CD4-positive, CD25-positive, alpha-beta regulatory T cell (primary cell): ENCODE results near the gene DNAAF6. TPM values are rescaled to one million over a fixed set of nuclear protein-coding genes. Genes with fewer than 3 reads are reported as not detected.
"Not testable (repeated sequence)": the region's sequence is repeated elsewhere in the genome, so short reads cannot be mapped to it uniquely, and the experiment has no call there.

ENCODE experiments used
- ATAC-seq, 2 donors: fragments of 150-1000 bp; cut with Tn5 transposase; one replicate each; pipeline ENCODE4 v1.10.0; 2021; ENCODE audit warnings: low read depth in 2 of 2, moderate number of reproducible peaks in 2 of 2, moderate library complexity in 1 of 2
- DNase-seq, 3 donors: peaks; one replicate each; pipeline versions ENCODE4 v3.0.0 to v3.0.0-alpha.2; 2012 to 2022; ENCODE audit warnings: mixed read lengths in 1 of 3
- H3K27ac ChIP-seq: one replicate; pipeline ENCODE4 v1.7.0; 2013; ENCODE audit warnings: mild to moderate bottlenecking, low read length; ENCODE audit not compliant: insufficient read depth, poor library complexity, severe bottlenecking
- H3K27me3 ChIP-seq: one replicate; pipeline ENCODE4 v1.7.0; 2013; ENCODE audit warnings: low read length; ENCODE audit not compliant: control insufficient read depth, insufficient read depth
- H3K36me3 ChIP-seq: one replicate; pipeline ENCODE4 v1.7.0; 2013; ENCODE audit warnings: mild to moderate bottlenecking, low read length, moderate library complexity; ENCODE audit not compliant: control insufficient read depth, insufficient read depth
- H3K4me1 ChIP-seq: 2 replicates; pipeline ENCODE4 v1.7.0; 2013; ENCODE audit warnings: mild to moderate bottlenecking, low read length; ENCODE audit not compliant: insufficient read depth, control insufficient read depth, poor library complexity, severe bottlenecking
- H3K4me3 ChIP-seq: one replicate; pipeline ENCODE4 v1.7.0; 2013; ENCODE audit warnings: low read depth, mild to moderate bottlenecking, low read length, moderate library complexity
- H3K9me3 ChIP-seq, 2 experiments: 1 replicate in 1 of 2; 2 replicates in 1 of 2; pipeline ENCODE4 v1.7.0; 2013; ENCODE audit warnings: low read length in 2 of 2, mild to moderate bottlenecking in 1 of 2, moderate library complexity in 1 of 2; ENCODE audit not compliant: control insufficient read depth in 2 of 2
- H3K27ac Mint-ChIP-seq, 3 donors: one replicate each; pipeline ENCODE4 v1.8.0; 2020 to 2022; ENCODE audit warnings: mild to moderate bottlenecking in 3 of 3, mixed read lengths in 3 of 3, moderate library complexity in 2 of 3
- H3K27me3 Mint-ChIP-seq: one replicate; pipeline ENCODE4 v1.8.0; 2022; ENCODE audit warnings: mild to moderate bottlenecking, mixed read lengths
- H3K36me3 Mint-ChIP-seq: one replicate; pipeline ENCODE4 v1.8.0; 2020; ENCODE audit warnings: mixed read lengths
- H3K4me1 Mint-ChIP-seq, 4 donors: one replicate each; pipeline ENCODE4 v1.8.0; 2020 to 2022; ENCODE audit warnings: mixed read lengths in 4 of 4, mild to moderate bottlenecking in 1 of 4
- H3K4me3 Mint-ChIP-seq, 4 donors: one replicate each; pipeline ENCODE4 v1.8.0; 2020 to 2022; ENCODE audit warnings: mild to moderate bottlenecking in 4 of 4, mixed read lengths in 4 of 4, moderate library complexity in 3 of 4
- H3K9me3 Mint-ChIP-seq, 7 donors: one replicate each; pipeline ENCODE4 v1.8.0; 2020 to 2022; ENCODE audit warnings: mixed read lengths in 7 of 7, mild to moderate bottlenecking in 3 of 7, moderate library complexity in 2 of 7
- polyA plus RNA-seq, 4 donors: library from polyadenylated mRNA; unstranded; fragments of 300-500 nt; fragmentation: Illumina TruSeq; gene quantifications; one replicate each; pipeline ENCODE4 v1.2.3, GENCODE V29; 2021
- total RNA-seq: library from RNA; stranded (reverse); gene quantifications from one replicate; pipeline ENCODE4 v1.2.3, GENCODE V29; 2022

DNAAF6 gene
- total RNA-seq (not detected), polyA plus RNA-seq (not detected)

- Histone ChIP-seq H3K36me3 (no peaks in the 10 kb centered on the region), H3K4me3 (peak within 1 kb of the TSS; percentile 53), H3K27me3 (no peaks in the 10 kb centered on the region), H3K4me1 (no peaks in the 10 kb centered on the region), H3K9me3 (no peaks in the 10 kb centered on the region), H3K27ac (peak within 1 kb of the TSS; percentile 14)
- Mint-ChIP-seq H3K9me3 (no peaks in the 10 kb centered on the region), H3K27ac (peak within 1 kb of the TSS; percentile 56 to 85 (median 65)), H3K4me3 (peak within 1 kb of the TSS; percentile 69 to 94 (median 88)), H3K36me3 (no peaks in the 10 kb centered on the region), H3K27me3 (no peaks in the 10 kb centered on the region), H3K4me1 (peaks cover 0 to 8% (median 1%) of the 10 kb centered on the region in 4 donors)
- ATAC-seq: peak; percentile 88 to 92
- peak; percentile 64 to 74 (median 65) for DNase-seq
Observed at GRCh38 chrX:107205770-107206696, at the start of gene DNAAF6, which contains the start of gene NUP62CL. Gene DNAAF6, plus strand, starts transcription at chrX:107206611. Its CDS starts 6,265 bp downstream, at chrX:107212876. Gene NUP62CL, minus strand, starts transcription at chrX:107206433. Its CDS starts 31,287 bp downstream, at chrX:107175146.

- not testable (repeated sequence) for H3K9me3 ChIP-seq, H3K9me3 Mint-ChIP-seq, H3K27ac ChIP-seq, H3K27ac Mint-ChIP-seq, H3K27me3 Mint-ChIP-seq, H3K4me3 ChIP-seq, H3K4me1 ChIP-seq, ATAC-seq, H3K4me3 Mint-ChIP-seq, H3K27me3 ChIP-seq, H3K4me1 Mint-ChIP-seq, H3K36me3 Mint-ChIP-seq, H3K36me3 ChIP-seq, DNase-seq
Observed at GRCh38 chrX:107157618-107158017, 48.8 kb upstream of the DNAAF6 start.

DNA sequence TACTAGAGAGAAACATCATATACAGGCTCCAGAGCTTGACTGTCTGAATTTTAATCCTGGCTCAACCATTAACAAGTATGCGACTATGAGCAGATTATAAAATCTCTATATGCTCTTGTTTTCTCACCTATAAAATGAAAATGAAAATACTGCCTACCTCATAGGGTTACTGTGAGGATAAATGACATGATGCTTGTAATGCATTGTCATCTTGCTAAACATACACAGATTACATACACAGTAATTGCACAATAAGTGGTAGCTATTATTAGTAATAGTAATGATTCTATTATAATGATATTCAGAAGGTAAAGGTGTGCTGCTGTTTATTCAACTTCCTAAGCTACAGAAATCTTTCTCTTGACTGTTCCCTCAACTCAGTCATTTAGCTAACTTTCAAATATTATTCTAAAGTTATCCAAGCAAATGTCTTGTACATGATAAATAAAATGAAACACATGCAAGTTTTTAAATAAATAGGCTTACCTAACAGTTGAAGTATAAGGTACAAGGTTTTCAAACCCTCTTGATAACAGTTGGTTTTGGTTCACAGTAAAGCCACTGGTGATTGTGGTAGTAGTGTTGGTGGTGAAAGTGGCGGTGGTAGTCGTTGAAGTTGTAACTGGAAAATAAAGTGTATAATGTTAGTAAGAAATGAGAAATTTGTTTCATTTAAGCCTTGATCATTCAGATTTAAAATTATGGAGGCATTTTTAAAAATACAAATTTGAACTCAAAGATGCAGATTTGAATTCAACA, 39.1 kb upstream of the DNAAF6 start:
- H3K4me1 ChIP-seq: no peaks in the 10 kb centered on the region
- Mint-ChIP-seq H3K27ac (no peak overlapping the region), H3K4me3 (no peak overlapping the region), H3K4me1 (peaks cover 0 to 4% (median 0%) of the 10 kb centered on the region in 4 donors), H3K27me3 (peaks cover 5% of the 10 kb centered on the region), H3K9me3 (peaks cover 0 to 2% (median 0%) of the 10 kb centered on the region in 7 donors), H3K36me3 (no peaks in the 10 kb centered on the region)
- DNase-seq (no peak), ATAC-seq (no peak)
- no peaks in the 10 kb centered on the region for H3K27me3 ChIP-seq
- no peak overlapping the region for H3K27ac ChIP-seq
- H3K4me3 ChIP-seq: no peak overlapping the region
- H3K9me3 ChIP-seq: no peaks in the 10 kb centered on the region
- no peaks in the 10 kb centered on the region for H3K36me3 ChIP-seq

DNA sequence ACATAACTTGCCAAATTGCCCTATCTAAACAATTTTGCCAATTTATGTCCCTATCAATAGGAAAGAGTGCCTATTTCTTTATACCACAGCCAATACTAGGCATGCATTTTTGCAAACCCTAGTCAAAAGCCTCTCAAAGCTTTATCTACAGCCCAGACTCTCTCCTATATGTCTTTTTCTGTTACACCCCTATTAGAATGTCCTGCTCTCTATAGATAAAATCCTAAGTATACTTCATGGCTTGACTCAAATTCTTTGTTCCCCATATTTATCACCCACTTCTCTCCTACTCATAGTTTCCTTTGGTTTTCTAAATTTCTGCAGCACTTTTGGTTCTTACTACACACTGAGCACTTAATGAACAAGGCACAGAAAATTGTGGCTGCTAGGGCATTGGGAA, 38.2 kb upstream of the DNAAF6 start:
- DNase-seq: no peak
- no peaks in the 10 kb centered on the region for H3K36me3 ChIP-seq
- Mint-ChIP-seq H3K4me3 (no peak overlapping the region), H3K27ac (peak overlapping the region in 2 of 3 donors; percentile 20 to 53), H3K4me1 (peaks cover 0 to 4% (median 0%) of the 10 kb centered on the region in 4 donors), H3K27me3 (peaks cover 5% of the 10 kb centered on the region), H3K36me3 (no peaks in the 10 kb centered on the region), H3K9me3 (peaks cover 0 to 3% (median 0%) of the 10 kb centered on the region in 7 donors)
- no peaks in the 10 kb centered on the region for H3K9me3 ChIP-seq
- no peak overlapping the region for H3K27ac ChIP-seq
- no peaks in the 10 kb centered on the region for H3K4me1 ChIP-seq
- no peak overlapping the region for H3K4me3 ChIP-seq
- H3K27me3 ChIP-seq: no peaks in the 10 kb centered on the region
- ATAC-seq: no peak

DNA sequence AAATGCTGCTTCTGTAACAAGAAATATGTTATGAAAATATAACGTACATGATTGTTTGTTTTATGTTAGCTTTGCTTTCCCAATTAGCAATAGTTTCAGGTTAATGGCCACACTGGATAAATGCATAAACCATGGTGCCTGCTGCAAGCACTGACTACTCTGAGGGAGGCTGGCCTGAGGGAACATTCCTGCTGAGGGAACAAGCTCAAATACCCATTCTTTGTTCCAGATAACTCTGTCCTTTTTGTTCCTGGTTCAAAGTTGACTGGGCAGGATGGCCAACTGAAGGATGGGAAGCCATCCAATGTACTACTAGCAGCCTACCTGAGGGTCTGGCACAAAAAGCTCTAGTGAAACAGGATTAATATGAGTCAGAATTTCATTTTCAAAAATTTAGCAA, 37.7 kb upstream of the DNAAF6 start:
- Mint-ChIP-seq H3K4me1 (peaks cover 0 to 4% (median 0%) of the 10 kb centered on the region in 4 donors), H3K27ac (no peak overlapping the region), H3K36me3 (no peaks in the 10 kb centered on the region), H3K27me3 (peaks cover 5% of the 10 kb centered on the region), H3K4me3 (no peak overlapping the region), H3K9me3 (peaks cover 0 to 3% (median 0%) of the 10 kb centered on the region in 7 donors)
- Histone ChIP-seq H3K9me3 (no peaks in the 10 kb centered on the region), H3K27me3 (no peaks in the 10 kb centered on the region), H3K4me3 (no peak overlapping the region), H3K4me1 (no peaks in the 10 kb centered on the region), H3K36me3 (no peaks in the 10 kb centered on the region), H3K27ac (no peak overlapping the region)
- DNase-seq (no peak), ATAC-seq (no peak)

DNA sequence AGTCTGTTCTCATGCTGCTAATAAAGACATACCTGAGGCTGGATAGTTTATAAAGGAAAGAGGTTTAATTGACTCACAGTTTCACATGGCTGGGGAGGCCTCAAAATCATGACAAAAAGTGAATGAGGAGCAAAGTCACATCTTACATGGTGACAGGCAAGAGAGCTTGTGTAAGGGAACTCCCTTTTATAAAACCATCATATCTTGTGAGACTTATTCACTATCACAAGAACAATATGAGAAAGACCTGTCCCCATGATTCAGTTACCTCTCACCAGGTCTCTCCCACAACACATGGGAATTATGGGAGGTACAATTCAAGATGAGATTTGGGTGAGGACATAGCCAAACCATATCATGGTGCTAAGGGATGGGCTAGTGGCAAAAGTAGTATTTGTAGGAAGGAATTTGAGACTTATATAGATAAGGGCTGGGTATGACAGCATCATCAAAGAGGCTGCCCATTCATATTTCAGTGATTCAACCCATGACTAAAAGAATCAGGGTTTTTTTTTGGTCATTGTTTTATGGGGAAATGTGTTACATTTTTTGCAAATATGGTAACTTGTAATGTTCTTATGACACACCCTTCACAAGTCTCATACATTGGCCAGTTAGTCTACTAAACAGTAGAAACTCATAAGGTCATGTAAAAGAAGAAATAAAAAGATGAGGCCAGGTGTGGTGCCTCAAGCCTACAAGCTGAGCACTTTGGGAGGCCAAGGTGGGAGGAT, 34.9 kb upstream of the DNAAF6 start:
- no peaks in the 10 kb centered on the region for H3K27me3 ChIP-seq
- H3K27me3 Mint-ChIP-seq: peaks cover 5% of the 10 kb centered on the region
- H3K4me1 ChIP-seq: no peaks in the 10 kb centered on the region
- H3K9me3 ChIP-seq: no peaks in the 10 kb centered on the region
- H3K27ac ChIP-seq: no peak overlapping the region
- no peaks in the 10 kb centered on the region for H3K36me3 Mint-ChIP-seq
- peaks cover 0 to 3% (median 0%) of the 10 kb centered on the region in 7 donors for H3K9me3 Mint-ChIP-seq
- DNase-seq (no peak), ATAC-seq (no peak)
- no peaks in the 10 kb centered on the region for H3K36me3 ChIP-seq
- H3K4me3 Mint-ChIP-seq: peak overlapping the region in 1 of 4 donors; percentile 81
- no peak overlapping the region for H3K27ac Mint-ChIP-seq
- H3K4me1 Mint-ChIP-seq: no peaks in the 10 kb centered on the region
- H3K4me3 ChIP-seq: no peak overlapping the region

- Mint-ChIP-seq H3K4me1 (no peaks in the 10 kb centered on the region), H3K27me3 (no peaks in the 10 kb centered on the region), H3K36me3 (no peaks in the 10 kb centered on the region), H3K9me3 (no peaks in the 10 kb centered on the region), H3K4me3 (no peak overlapping the region), H3K27ac (no peak overlapping the region)
- Histone ChIP-seq H3K4me1 (no peaks in the 10 kb centered on the region), H3K4me3 (no peak overlapping the region), H3K9me3 (no peaks in the 10 kb centered on the region), H3K36me3 (no peaks in the 10 kb centered on the region), H3K27me3 (no peaks in the 10 kb centered on the region), H3K27ac (no peak overlapping the region)
- ATAC-seq: no peak
- no peak for DNase-seq
Observed at GRCh38 chrX:107197319-107197718, 9.1 kb upstream of the DNAAF6 start.
